AG09309 (cell line): Measurements from ENCODE around the gene CLEC11A.
"Not testable (repeated sequence)": the region's sequence is repeated elsewhere in the genome, so short reads cannot be mapped to it uniquely, and the experiment has no call there.

ENCODE experiments used
- DNase-seq: peaks from one replicate; pipeline ENCODE4 v3.0.0-alpha.2; 2010; ENCODE audit warnings: low read depth
- H3K4me3 ChIP-seq: 2 replicates; pipeline ENCODE4 v1.5.1; 2011; ENCODE audit warnings: mild to moderate bottlenecking, low read depth, low read length, moderate library complexity; ENCODE audit not compliant: control insufficient read depth
- TF ChIP-seq, protein P1 (sequence below): IDR thresholded peaks from 2 replicates; pipeline ENCODE4 v1.5.1; 2011; ENCODE audit warnings: mild to moderate bottlenecking, low read depth, low read length, inconsistent platforms; ENCODE audit not compliant: insufficient read depth, control insufficient read depth; ENCODE audit errors: missing control alignments

The CLEC11A gene

DNA sequence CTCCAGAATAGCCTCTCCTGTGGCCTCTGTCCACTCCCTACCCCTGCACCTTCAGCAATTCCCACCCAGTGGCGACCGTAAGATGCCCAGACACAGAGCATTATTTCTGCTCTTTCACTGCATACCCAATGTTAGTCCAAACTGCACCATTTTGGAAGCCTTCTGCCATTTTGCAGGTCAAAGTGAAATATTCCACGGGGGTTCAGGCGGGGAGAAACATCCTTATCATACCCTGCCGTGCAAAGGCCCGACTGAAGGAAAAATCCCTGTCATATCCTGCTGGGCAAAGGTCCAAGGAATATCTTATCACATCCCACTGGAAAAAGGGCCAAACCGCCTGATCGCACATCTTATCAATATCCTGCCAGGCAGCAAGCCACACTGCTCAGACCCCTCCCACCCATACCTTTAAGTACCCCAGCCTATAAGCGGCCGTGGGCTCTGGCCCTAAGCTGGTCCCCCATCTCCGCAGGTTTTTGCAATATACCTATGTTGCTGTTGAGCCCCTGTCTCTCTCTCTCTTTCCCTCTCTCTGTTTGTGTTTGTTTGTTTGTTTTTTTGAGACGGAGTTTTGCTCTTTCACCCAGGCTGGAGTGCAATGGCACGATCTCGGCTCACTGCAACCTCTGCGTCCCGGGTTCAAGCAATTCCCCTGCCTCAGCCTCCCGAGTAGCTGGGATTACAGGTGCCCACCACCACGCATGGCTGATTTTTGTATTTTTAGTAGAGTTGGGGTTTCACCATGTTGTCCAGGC, 18.2 kb downstream of the CLEC11A start:
- DNase-seq = no peak
- TF ChIP-seq, protein P1, sequence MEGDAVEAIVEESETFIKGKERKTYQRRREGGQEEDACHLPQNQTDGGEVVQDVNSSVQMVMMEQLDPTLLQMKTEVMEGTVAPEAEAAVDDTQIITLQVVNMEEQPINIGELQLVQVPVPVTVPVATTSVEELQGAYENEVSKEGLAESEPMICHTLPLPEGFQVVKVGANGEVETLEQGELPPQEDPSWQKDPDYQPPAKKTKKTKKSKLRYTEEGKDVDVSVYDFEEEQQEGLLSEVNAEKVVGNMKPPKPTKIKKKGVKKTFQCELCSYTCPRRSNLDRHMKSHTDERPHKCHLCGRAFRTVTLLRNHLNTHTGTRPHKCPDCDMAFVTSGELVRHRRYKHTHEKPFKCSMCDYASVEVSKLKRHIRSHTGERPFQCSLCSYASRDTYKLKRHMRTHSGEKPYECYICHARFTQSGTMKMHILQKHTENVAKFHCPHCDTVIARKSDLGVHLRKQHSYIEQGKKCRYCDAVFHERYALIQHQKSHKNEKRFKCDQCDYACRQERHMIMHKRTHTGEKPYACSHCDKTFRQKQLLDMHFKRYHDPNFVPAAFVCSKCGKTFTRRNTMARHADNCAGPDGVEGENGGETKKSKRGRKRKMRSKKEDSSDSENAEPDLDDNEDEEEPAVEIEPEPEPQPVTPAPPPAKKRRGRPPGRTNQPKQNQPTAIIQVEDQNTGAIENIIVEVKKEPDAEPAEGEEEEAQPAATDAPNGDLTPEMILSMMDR = no peak
- no peak overlapping the region for H3K4me3 ChIP-seq

DNA sequence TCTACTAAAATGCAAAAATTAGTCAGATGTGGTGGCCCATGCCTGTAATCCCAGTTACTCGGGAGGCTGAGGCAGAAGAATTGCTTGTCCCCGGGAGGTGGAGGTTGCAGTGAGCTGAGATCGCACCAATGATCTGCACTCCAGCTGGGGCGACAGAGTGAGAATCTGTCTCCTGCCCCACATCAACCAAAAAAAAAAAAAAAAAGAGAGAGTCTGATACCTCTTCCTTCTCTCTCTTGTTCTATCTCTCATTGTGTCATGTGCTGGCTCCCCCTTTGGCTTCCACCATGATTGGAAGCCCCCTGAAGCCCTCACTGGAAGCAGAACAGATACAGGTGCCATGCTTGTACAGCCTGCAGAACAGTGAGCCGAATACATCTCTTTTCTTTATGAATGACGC, 20.4 kb downstream of the CLEC11A start:
- no peak overlapping the region for H3K4me3 ChIP-seq
- no peak for DNase-seq
- TF ChIP-seq, protein P1 = no peak

DNA sequence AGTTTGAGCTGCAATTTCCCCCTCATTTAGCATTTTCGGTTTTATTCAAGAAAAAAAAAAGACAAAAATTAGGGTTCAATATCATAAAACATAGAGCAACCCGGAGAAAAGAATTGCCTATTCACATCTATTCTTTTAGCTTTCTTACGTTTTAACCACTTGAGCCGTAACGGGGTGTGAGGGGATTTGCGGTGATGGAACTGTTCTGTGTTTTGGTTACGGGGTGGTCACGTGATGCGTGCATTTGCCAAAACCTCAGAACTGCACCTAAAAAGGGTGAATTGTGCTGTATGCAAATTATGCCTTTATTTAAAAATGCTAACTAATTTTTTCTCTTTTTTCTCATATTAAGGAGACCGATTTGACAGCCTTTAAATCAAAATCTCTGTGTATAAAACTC, 22.1 kb downstream of the CLEC11A start:
- TF ChIP-seq, protein P1 = no peak
- no peak for DNase-seq
- no peak overlapping the region for H3K4me3 ChIP-seq

DNA sequence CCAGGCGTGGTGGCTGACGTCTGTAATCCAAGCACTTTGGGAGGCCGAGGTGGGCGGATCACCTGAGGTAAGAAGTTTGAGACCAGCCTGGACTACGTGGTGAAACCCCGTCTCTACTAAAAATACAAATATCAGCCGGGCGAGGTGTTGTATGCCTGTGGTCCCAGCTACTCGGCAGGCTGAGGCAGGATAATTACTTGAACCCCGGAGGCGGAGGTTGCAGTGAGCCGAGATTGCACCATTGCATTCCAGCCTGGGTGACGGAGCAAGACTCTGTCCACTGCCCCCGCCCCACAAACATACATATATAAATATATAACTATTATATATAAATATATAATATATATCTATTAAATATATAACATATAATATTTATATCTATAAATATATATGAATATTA, 24.0 kb downstream of the CLEC11A start:
- not testable (repeated sequence) for DNase-seq, H3K4me3 ChIP-seq

DNA sequence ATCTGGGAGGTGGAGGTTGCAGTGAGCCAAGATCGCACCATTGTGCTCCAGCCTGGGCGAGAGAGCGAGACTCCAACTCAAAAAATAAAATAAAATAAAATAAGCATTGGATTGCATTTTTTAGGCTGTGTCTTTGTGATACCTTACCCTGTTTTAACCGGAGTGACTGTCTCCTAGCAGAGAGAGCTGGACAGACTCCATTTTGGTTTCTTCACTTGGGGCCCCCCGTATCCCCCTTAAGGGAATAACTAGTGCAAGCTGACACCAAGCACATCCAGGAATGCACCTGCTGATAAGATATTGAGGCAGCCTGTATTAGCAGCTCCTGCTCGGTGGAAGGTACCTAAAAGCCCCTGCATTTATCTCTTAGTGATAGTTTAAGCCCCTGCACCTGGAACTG, 26.3 kb downstream of the CLEC11A start:
- no peak for DNase-seq
- no peak overlapping the region for H3K4me3 ChIP-seq
- TF ChIP-seq, protein P1 = no peak

DNA sequence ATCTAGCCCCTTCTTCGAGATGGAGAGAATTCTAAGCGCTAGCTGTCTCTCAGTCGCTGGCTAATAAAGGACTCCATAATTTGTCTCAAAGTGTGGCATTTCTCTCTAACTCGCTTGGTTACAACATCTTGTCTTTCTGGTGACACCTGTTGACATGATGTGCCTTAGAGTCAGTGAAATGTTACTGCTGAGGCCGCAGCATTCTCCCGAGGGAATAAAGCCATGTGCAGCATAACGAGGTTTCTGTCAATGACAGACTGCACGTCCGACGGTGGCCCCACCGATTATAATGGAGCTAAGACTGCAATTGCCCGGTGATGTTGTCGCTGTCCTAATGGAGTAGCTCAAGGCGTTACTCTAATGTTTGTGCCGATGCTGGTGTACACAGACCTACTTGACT, 26.8 kb downstream of the CLEC11A start:
- TF ChIP-seq, protein P1 = no peak
- no peak for DNase-seq
- no peak overlapping the region for H3K4me3 ChIP-seq

DNA sequence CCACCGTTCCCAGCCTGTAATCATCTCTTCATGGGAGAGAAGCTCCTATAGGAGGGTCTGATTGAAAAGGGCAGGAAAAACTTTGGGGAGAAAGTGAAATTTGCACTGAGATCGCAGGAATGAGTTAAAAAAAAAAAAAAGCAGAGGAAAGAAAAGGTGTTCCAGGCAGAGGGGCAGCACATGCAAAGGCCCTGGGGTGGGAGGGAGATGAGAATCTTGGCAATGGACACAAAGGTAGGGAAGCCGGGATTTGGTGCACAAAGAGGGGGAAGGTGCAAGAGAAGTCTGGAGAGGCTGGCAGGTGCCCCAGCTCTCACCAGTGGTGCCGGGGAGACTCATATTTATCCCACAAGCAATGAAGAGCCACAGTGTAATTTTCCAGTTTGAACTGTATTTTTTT, 30.7 kb downstream of the CLEC11A start:
- H3K4me3 ChIP-seq = no peak overlapping the region
- no peak for DNase-seq
- TF ChIP-seq, protein P1 = no peak

DNA sequence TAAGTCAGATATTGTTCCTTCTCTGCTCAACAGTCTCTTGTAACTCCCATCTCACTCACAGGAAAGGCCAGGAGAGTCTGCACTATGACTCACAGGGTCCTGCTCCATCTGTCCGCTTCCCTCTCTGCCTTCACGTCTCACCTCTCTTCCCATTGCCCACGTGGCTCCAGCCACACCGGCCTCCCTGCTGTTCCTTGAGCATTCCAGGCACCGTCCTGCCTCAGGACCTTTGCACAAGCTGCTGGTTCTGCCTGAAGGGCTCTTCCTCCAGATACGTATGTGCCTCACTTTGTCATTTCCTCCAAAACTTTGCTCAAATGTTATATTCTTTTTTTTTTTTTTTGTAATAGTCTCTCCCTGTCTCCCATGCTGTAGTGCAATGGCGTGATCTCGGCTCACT, 33.1 kb downstream of the CLEC11A start:
- not testable (repeated sequence) for H3K4me3 ChIP-seq, DNase-seq

DNA sequence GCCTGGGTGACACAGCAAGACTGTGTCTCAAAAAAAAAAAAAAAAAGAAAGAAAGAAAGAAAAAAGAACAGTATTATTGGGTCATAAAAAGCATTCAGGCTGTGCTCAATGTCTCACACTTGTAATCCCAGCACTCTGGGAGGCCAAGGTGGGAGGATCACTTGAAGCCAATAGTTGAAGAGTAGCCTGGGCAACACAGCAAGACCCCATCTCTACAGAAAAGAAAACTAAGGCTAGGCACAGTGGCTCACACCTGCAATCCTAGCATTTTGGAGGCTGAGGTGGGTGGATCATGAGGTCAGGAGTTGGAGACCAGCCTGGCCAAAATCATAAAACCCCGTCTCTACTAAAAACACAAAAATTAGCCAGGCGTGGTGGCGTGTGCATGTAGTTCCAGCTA, 34.5 kb downstream of the CLEC11A start:
- not testable (repeated sequence) for H3K4me3 ChIP-seq, DNase-seq

DNA sequence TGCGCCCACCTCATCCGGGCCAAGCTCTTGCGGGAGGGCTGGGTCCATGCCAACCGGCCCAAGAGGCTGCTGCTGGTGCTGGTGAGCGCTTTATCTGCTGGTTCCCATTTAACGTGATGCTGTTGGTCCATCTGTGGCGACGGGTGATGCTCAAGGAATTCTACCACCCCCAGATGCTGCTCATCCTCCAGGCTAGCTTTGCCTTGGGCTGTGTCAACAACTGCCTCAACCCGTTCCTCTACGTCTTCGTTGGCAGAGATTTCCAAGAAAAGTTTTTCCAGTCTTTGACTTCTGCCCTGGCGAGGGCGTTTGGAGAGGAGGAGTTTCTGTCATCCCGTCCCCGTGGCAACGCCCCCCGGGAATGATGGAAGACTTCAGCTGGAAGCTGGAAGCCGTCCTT, 35.9 kb downstream of the CLEC11A start:
- H3K4me3 ChIP-seq, DNase-seq: not testable (repeated sequence)
